HG02981 (cell line): Measurements from ENCODE around the gene HEMK1.

Source experiments
- ATAC-seq: cut with Tn5 transposase; IDR thresholded peaks from one replicate; pipeline ENCODE4 v1.9.1; 2021; ENCODE audit warnings: mild to moderate bottlenecking, moderate library complexity; ENCODE audit not compliant: unreplicated experiment

The HEMK1 gene

DNA sequence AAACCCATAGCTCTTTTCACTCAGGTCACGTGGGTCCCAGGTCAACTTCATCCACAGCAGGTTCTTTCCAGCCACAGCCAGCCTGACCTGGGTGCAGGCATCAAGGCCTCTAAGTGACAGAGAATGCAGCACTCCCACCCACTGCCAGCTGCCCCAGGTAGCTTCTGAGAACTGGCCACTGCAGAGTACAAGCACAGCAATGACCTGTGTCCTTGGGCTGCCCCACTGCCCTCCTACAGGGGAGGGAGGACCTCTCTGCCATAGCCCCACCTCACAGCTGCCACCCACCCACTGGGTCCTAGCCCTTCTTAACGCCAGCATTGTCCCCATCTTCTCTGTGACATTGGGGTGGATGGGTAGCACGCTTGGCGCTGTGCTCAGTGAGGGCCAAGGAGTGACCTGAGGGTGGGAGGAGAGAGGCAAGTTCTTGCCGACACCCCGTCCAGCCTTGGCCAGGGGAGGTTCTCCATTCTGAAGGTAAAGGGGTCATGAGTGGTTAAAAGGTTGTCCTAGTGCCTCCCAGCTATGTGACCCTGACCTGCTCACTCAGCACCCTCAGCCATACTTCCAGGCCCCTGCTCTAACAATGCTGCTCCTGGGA, 29.9 kb downstream of the HEMK1 start:
- ATAC-seq, result no peak

DNA sequence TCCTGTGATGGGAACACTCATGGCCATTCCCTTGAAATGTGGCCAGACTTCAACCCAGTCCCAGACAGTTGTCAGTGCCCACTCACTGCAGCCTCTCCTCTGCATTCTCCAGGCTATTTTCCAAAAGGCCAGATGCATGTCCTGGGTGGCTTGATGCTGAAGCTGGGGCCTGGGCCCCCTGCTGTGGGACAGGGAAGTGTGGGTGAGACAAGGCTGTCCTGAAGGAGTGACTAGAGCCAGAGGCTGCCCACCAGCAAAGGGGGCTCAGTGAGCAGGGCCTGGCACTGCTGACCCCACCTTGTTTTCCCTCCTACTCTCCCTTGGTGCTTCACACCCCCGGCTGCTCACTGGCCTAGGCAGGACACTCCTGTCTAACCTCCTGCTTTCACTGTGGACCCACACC, 30.4 kb downstream of the HEMK1 start:
- no peak for ATAC-seq

DNA sequence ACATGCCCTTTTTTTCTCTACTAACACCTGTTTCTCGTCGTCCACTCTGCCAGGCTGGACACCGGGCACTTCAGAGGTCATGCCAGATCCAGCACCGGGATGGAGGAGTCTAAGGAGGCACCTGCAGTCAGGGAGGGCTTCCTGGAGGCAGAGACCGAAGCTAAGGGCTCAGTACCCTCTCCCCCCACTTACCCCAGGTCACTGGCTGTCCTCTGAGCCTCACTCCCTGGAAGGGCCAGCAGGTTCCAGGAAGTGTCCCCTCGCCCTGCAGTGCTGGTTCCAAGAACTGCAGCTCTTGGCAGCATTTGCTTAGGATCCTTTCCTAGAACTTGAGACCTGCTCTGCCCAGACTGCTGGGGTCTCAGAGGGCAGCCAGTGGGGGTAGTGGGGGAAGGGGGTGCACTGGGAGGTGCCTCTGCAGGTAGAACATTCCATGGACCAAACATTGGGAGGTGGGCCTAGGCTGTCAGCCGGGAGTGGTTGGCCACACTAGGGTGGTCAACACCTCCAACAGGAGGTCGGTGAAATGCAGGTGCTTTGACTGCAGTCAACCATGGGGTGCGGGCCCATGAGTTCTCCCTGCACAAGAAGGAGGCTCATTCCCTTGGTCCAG, 30.9 kb downstream of the HEMK1 start:
- no peak for ATAC-seq

DNA sequence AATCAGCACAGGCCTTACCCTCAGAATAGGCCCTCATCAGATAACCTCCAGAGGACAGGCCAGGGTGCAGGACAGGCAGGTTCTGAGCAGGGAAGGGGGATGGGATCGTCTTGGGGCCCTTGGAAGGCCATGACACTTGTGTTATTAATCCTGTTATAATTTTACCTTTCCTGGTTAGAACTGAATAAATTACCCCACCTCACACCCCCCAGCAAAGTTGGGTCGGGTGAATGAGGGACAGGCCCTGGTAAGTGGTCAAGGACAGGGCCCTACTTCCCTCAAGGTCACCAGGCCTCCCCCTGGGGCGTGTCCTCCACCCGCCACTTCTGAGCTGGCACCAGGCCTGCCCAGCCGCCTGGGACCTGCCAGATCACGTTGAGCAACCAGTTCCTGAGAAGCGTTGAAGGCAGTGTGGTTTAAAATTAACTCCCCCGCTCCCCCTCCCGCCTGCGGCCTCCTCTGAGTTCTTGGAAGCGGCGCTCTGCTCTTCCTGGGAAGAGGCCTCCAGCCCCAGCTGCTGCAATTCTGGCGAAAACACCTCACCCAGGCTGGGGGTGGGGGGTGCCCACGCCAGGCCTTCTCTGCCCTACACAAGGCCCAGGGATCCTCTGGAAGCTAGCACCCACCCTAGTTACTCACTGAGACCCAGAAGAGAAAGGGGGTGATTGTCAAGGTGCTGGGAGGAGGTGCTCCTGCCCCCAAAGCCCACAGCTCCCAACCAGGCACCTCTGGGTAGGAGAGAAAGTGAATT, 31.7 kb downstream of the HEMK1 start:
- ATAC-seq, result peak; percentile 56

DNA sequence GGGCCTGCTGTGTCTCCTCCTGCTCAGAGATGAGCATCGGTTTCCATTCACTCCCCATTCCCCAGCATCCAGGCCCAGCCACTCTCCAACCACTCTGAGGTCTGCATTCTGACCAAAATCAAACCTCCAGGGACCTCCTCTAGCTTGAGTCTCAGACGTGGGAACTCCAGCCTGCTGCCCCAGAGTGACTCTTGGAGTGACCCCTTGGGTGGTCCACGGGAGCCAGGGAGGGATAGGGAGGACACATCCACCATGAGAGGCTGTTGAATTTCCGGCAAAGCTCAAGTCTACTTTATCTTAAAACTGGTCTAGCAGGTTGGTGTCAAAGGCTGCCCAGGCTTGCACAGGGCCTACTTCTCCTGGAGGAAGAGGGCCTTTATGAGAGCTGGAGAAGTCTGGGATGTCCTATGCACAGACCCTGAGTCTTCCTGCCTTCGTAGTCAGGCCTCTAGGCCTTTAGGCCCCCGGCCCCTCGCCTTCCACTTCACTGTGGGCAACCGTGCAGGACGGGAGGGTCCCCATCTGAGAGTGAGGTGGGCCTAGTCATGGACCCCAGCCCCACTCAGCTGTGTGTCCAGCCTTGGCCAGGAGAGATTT, 33.4 kb downstream of the HEMK1 start:
- no peak for ATAC-seq

DNA sequence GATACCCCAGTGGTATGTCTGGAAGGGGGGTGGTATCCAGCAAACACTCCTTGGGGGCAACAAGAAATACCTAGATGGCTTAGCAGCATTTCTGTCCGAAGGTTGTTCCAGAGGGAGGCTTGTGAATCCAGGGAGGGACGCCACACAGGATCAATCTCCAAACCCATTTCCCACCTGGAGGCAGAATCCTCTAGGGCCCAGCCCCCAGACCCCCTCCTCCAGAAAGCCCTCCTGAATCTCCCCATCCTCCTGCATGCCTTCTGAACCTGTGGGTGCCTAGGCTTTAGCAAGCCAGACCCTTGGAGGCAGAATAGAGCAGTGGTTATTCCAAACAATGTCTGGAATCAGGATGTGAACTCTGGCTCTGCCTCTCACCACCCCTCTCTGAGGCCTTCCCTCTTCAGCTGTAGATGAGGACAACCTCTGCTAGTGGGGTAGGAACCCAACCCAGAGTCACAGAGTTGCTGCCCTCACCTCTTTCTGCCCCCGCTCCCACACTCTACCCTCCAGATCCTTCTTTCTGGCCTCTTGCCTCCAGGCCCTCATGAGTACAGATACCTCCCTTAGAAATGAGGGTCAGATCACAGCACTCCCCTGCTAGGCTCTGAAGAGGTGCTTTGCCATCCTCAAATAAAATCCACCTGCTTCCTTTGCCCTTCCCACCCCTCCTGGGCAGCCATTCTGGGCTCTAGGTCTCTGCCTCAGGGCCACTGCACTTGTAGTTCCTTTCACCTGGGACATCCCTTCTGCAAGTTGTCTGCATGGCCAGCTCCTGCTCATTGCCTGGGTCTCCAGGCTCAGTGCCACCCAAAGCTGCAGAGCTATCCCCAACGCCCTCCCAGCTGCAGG, 34.2 kb downstream of the HEMK1 start:
- no peak for ATAC-seq

DNA sequence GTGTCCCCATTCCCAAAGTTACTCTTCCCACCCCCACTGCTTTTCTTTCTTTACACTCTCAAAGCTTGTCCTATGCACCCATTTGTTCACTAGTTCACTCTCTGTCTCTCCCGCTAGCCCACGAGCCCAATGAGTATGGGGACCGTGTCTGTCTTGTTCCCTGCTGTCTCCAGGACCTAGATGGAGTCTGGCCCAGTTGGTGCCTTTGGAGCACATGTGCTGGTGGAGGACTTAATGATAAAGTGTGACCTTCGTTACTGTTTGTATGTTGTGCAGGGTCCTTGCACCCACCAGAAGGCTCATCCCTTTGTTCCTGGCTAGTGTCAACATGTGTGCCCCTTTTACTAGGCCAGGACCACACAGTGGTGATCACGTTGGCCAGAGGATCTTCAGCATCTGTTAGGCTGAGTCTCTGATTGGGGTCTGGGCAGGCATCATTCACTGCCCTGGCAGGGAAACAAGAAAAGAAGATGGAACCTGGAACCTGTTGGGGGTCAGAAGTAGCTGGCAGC, 34.8 kb downstream of the HEMK1 start:
- no peak for ATAC-seq

DNA sequence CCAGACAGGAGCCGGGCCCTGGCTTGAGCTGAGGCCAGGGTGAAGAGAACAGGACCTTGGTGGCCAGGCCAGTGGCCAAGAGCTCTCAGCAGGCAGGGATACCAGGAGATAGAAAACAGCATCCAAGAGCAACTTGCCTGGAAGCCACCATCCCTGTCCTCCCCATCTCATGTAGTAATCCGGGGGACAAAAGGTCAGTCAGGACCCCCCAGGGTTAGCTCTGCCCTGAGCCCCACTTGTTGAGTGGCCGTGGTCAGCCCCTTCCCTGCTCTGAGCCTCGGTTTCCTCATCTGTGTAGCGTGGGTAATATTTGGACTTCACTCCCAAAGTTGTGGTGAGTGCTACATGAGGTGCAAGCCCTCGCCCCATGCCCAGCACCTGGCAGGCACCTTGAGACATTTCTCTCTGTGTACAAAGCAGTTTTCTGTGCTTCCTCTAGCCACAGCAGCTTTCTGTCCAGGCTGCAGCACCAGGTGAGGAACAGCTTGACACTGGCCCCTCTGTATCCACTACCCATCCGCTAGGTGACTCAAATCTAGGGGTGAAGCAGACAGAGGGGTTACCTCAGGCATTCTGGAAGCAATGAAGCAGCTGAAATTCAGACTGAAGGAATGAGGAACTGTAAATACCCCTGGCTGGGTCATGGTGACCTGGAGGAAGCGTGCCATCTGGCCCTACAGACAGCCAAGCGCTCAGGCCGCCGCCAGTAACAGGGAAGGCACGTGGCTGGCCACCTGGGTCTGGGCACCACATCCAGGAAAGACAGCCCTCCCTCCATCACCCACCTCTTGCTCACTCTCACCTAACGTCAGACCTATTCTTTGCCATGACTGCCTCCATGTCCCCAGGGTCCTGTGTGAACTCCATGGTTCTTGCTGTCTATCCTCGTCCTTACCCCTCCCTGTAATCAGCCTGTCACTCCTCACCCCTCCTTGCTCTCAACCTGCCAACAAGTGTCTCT, 35.6 kb downstream of the HEMK1 start:
- ATAC-seq, result no peak

DNA sequence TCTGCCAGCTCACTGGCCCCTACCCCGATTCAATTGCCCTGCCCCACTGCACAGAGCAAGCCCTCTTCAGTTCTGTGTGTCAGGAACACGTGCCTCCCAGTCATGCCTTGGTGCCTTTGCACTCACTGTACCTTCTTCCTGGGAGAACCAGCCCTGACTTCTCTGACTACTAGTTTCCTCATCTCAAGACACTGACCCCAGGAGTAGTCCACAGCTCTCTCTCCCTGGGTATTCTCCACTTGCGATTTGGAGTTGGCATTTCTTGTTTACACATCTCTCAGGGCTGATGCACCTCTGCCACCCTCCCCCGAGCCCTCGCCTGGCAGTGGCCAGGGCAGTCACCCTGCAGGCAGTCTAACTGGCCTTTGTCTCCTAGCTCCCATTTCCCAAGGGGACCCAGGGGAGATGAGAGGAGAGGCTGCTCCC, 36.6 kb downstream of the HEMK1 start:
- no peak for ATAC-seq

DNA sequence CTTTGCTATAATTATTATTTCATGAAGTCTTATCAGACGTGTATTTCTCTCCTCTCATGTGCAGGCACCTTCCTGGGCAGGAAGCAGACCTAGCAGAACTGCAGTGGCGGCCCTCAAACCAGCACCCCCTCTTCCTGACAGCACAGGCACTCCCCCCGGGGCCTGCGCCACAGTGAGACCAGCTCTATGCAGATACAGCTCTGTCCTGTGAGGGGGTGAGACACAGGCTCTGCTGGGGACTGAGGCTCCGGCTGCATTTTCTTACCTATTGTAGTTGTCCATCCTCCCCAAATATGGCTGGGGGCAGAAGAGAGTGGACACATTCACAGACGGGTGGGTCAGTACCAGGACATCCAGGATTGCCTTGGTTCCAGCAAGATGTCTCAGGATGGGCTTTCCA, 37.3 kb downstream of the HEMK1 start:
- ATAC-seq, result no peak

DNA sequence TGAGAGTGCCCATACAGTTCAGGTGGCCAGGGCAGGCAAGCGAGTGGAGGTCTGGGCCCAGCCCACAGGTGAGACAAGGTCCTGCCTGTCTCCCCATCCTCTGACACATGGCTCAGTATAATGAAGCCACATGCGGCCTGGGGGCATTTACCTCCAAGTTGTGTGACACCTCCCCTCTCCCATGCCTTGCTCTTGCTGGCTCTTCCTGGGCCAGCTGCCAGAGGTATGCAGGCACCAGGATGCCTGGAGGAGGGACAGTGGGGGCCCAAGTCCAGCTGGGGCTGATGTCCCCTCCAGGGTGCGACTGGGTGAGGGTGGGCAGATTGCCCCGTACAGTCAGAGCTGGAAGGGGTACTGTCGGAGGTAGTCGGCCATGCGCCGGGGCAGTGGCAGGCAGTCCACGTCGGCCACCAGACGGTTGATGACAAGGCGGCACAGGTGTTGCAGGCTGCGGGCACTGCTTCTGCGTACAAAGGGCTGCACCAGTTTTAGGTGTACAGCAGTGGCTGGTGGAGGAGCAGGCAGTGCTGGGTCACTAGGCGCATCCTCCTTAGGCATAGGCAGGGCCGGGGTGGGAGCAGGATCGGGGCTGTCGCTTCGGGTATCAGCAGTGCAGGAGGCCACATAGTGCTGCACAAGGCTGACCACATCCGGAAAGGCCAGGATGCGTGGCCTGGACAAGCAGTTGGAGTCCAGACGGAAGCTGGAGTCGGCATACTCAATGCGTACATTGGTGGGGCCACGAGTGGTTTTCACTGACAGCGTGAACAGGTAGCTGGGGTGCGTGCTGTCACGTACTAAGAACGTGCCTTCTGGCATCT, 38.2 kb downstream of the HEMK1 start:
- ATAC-seq, result no peak

DNA sequence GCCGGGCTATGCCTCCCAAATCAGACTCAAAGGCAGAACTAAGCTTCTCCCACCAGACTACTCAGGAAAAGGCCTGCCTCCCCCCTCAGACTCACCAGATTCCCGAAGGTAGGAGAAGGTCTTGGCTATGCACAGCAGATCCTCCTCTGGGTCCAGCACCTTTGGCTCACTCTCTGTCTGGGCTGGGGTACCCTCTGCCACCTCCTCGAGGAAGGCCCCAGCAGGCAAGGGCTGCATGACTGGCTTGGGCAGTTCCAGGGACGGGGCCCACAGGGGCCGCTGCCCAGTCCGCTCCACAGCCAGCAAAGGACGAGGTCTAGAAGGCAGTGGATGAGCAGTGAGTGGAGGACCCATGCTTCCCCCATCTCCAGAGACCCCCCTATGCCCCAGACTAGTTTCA, 39.0 kb downstream of the HEMK1 start:
- no peak for ATAC-seq

DNA sequence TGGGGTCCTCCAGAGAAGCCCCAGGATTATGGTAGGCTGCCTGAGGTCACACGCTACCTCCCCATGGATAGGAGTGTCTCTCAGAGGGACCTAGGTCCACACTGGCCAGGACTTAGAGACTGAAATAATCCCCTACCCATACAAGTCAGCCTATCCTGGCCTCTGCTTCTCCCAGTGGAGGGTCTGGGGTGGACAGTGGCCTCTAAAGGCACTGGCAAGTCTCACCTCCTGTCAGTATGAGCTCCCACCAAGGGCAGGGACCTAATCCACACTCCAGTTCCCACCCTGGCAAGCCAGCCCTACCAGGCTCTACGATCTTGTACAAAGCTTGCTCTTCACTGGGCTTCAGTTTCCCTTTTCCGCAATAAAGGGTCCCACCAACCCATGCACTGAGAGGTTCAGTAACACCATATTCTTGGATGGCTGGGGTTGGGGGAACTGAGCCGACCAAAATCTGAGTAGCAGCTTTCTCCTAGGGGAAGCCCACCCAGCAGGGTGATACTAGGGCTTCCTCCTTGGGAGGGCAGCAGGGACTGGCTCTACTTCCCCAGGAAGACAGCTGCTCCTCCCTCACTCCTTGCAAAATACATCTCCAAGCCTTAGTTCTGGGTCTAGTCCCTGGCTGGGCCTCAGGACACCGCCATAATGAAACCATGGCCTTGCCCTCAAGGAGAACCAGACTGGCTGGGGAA, 39.9 kb downstream of the HEMK1 start:
- no peak for ATAC-seq

DNA sequence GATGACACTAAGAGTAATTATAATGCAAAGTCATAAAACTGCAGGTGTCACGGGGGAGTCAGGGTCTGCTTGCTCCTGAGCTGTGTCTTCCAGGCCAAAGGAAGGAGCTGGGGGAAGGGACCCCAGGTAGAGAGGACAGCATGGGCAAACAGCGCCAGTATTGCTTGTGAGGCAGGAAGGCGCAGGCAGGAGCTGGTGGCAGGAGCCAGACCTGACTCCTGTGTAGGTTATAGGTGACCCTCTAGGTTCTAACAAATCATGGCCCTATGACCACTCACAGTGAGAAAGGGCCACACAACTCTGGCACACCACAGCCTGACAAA, 40.4 kb downstream of the HEMK1 start:
- no peak for ATAC-seq

DNA sequence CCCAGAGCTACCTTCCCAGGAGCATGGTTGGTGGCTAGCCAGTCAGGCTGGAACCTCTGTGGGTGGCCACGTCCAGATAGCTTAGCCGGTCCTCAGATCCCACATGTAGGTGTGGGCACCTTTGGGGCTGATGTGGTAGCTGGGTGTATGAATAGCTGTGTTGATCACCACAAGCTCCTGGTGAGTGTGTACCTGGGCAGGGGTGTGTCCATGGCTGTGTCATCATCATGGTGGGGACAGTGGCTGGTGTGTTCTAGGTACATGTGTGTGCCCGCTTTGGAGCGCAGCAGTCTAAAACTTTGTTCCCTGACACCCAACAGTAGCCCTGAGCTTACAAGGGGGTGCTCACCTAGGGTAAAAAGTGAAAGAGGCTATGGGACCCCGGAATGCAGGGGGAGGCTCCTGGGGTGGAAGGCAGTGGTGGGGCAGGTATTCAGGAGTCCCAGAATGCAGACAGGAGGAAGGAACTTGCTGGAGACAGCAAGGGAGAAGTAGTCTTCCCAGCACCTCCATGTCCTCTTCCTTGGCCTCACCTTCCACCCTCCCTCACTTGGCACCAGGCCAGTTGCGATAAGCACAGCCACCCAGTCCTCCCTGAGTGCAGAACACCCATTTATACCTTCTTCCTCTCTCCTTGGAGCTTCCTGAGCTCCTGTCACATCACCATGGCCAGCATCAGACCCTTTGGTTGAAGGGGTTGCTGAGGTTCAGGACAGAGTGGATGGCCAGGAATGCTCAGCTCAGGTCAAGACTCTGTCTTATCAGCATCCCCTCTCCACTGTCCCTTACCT, 41.1 kb downstream of the HEMK1 start:
- no peak for ATAC-seq

DNA sequence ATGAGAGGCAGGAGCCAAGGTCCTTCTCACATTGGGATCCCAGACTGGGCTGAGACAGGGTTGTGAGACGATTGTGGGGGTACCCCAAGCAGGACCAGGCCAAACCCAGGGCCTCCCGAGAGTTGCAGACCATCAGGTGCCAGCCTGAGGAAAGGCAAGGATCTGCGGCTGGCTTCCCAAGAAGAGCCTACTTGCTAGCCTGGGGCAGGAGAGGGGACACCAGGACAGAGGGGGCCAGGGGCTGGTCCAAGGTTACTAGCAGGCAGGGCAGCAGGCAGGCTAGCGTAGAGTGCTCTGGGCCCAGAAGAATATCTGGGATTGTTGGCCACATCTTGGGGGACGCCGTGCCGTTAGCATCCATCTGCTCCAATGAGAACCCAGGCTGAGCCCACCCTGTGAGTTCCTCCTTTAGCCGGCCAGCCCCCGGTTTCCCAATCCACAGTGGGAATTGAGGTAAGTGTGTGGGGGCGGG, 41.7 kb downstream of the HEMK1 start:
- ATAC-seq, result no peak

DNA sequence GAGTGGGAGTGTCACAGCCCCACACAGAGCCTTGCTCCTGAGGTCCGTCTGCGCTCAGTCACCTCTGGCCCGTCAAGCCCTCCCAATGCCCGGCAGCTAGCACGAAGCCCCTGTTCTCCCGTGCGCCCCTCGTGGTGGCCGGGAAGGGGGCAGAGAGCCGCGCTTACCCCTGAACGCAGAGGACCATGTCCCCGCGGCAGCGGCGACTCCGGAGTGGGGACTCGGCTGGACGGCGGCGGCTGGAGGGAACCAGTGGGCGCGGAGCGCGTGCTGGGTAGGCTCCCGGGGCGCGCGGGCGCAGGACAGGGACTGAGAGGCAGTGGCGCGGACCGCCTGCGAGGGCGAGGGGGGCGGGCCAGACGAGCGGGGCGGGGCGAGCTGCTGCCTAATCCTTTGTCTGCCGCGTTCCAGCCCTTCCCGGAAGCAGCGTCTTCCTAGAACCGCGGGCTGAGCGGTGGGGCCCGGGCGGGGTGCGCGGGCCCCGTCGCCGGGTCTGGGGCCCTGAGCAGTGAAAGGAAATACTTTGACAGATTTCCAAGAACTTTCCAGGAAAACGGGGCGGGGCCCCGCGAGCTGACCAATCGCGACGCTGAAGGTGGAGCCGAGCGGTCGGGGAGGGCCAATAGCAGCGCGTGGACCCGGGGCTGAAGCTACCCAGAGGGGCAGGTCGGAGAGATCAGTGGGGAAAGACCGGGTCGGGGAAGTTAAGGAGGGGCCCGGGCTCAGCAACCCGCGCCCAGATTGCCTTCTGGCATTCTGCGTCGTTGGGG, 42.3 kb downstream of the HEMK1 start, which contains the start of gene CISH:
CISH (minus strand) TSS at position 311 of the 770 bp plus-strand sequence; CDS start at position 187, 124 bp downstream.
- ATAC-seq, result peak; percentile 62
